Hepatocyte (in vitro differentiated cells): ENCODE measurements around the gene RPTN.

Experiments
- CTCF ChIP-seq: fragments of 200-600 bp; sonication (generic); IDR thresholded peaks from 2 replicates; pipeline ENCODE4 v1.5.1; 2016; ENCODE audit warnings: antibody characterized with exemption, mild to moderate bottlenecking; ENCODE audit not compliant: poor library complexity
- EZH2 ChIP-seq: fragments of 200-600 bp; sonication (generic); IDR thresholded peaks from 2 replicates; pipeline ENCODE4 v1.6.1; 2016; ENCODE audit warnings: antibody characterized with exemption, mild to moderate bottlenecking, borderline replicate concordance

- TF ChIP-seq EZH2 (no peak), CTCF (no peak)
Observed at GRCh38 chr1:152168535-152168868, 9.5 kb upstream of the RPTN start.
